SK-N-SH (cell line): ENCODE measurements around the gene SCARF1. TPM values are rescaled to one million over a fixed set of nuclear protein-coding genes. Genes with fewer than 3 reads are reported as not detected.

Experiments
- CTCF ChIA-PET: fragments of 300-600, 350-600 bp; formaldehyde crosslinking; extraction: SDS; loops from one replicate; lab custom pipeline; 2021; lab: Yijun Ruan, JAX
- POLR2A ChIA-PET: fragments of 350-600 bp; sonication (Branson Sonifier 250); formaldehyde crosslinking; extraction: SDS; loops from one replicate; lab custom pipeline; 2020; ENCODE audit warnings: antibody characterized with exemption, inconsistent platforms; lab: Yijun Ruan, JAX
- DNase-seq: peaks from one replicate; pipeline ENCODE4 v3.0.0; 2012
- H2AFZ ChIP-seq: fragments of 200-600 bp; sonication (generic); 2 replicates; pipeline ENCODE4 v1.8.1; 2016; ENCODE audit warnings: antibody characterized with exemption, mild to moderate bottlenecking, low read depth
- H3F3A ChIP-seq: fragments of 200-600 bp; sonication (generic); replicated peaks from 2 replicates; pipeline ENCODE3; 2016; ENCODE audit warnings: antibody characterized with exemption, mild to moderate bottlenecking; ENCODE audit not compliant: insufficient read depth
- H3K27ac ChIP-seq, 2 experiments: fragments of 200-500 bp in 1 of 2; fragments of 200-600 bp in 1 of 2; sonication (Bioruptor generic) in 1 of 2; sonication (generic), shearing (Covaris generic) in 1 of 2; 2 replicates each; pipeline versions ENCODE4 v1.5.1 to v1.6.1; 2014 to 2016; ENCODE audit warnings: low read depth in 2 of 2, inconsistent platforms in 1 of 2, low read length in 1 of 2, mild to moderate bottlenecking in 1 of 2, mixed read lengths in 1 of 2
- H3K27me3 ChIP-seq: fragments of 200-600 bp; sonication (generic), shearing (Covaris generic); 2 replicates; pipeline ENCODE4 v1.6.1; 2016; ENCODE audit warnings: mixed run types; ENCODE audit not compliant: insufficient read depth
- H3K36me3 ChIP-seq, 2 experiments: fragments of 200-500 bp in 1 of 2; fragments of 200-600 bp in 1 of 2; sonication (Bioruptor generic) in 1 of 2; sonication (generic) in 1 of 2; replicated peaks in 1 of 2; 2 replicates each; pipeline versions ENCODE3 to v1.5.1; 2014 to 2016; ENCODE audit warnings: low read length in 1 of 2, mild to moderate bottlenecking in 1 of 2; ENCODE audit not compliant: insufficient read depth in 2 of 2, control insufficient read depth in 1 of 2
- H3K4me1 ChIP-seq, 2 experiments: fragments of 200-500 bp in 1 of 2; fragments of 200-600 bp in 1 of 2; sonication (Bioruptor generic) in 1 of 2; sonication (generic), shearing (Covaris generic) in 1 of 2; 2 replicates each; pipeline versions ENCODE4 v1.5.1 to v1.6.1; 2014 to 2016; ENCODE audit warnings: low read depth in 1 of 2, low read length in 1 of 2, mixed run types in 1 of 2; ENCODE audit not compliant: insufficient read depth in 2 of 2, control insufficient read depth in 1 of 2
- H3K4me2 ChIP-seq: fragments of 200-600 bp; sonication (generic), shearing (Covaris generic); 2 replicates; pipeline ENCODE4 v1.6.1; 2017; ENCODE audit warnings: mixed run types
- H3K4me3 ChIP-seq, 2 experiments: fragments of 200-500 bp in 1 of 2; fragments of 200-600 bp in 1 of 2; sonication (Bioruptor generic) in 1 of 2; sonication (generic), shearing (Covaris generic) in 1 of 2; 2 replicates each; pipeline versions ENCODE4 v1.5.1 to v1.8.1; 2014 to 2016; ENCODE audit warnings: low read depth in 2 of 2, inconsistent platforms in 1 of 2, low read length in 1 of 2, mild to moderate bottlenecking in 1 of 2, mixed read lengths in 1 of 2, moderate library complexity in 1 of 2
- H3K79me2 ChIP-seq: fragments of 200-600 bp; sonication (generic); 2 replicates; pipeline ENCODE4 v1.8.1; 2017; ENCODE audit warnings: mild to moderate bottlenecking; ENCODE audit not compliant: insufficient read depth
- H3K9ac ChIP-seq: fragments of 200-600 bp; sonication (generic); 2 replicates; pipeline ENCODE4 v1.6.1; 2017; ENCODE audit warnings: mixed run types
- H3K9me2 ChIP-seq: fragments of 200-600 bp; sonication (generic); 2 replicates; pipeline ENCODE4 v1.6.1; 2017; ENCODE audit warnings: mixed run types
- H3K9me3 ChIP-seq: fragments of 200-600 bp; sonication (generic); 2 replicates; pipeline ENCODE4 v1.6.1; 2017; ENCODE audit warnings: mixed run types, mild to moderate bottlenecking, moderate library complexity
- H4K20me1 ChIP-seq: fragments of 200-600 bp; sonication (generic); 2 replicates; pipeline ENCODE4 v1.6.1; 2017; ENCODE audit warnings: mild to moderate bottlenecking, mixed run types; ENCODE audit not compliant: insufficient read depth
- CHD2 ChIP-seq: fragments of 150-350 bp; IDR thresholded peaks from 2 replicates; pipeline ENCODE4 v1.6.1; 2018; ENCODE audit warnings: low read length; ENCODE audit not compliant: partially characterized antibody
- EZH2phosphoT487 ChIP-seq: fragments of 200-600 bp; sonication (generic); IDR thresholded peaks from 2 replicates; pipeline ENCODE4 v1.6.1; 2017; ENCODE audit warnings: low read depth, mixed run types, mild to moderate bottlenecking, antibody characterized with exemption, moderate library complexity, borderline replicate concordance
- FOXJ3 ChIP-seq: sonication (generic); formaldehyde crosslinking; IDR thresholded peaks from 2 replicates; pipeline ENCODE4 v1.5.1; 2020; ENCODE audit warnings: mild to moderate bottlenecking, missing genetic modification reagents
- GABPA ChIP-seq: IDR thresholded peaks from 2 replicates; pipeline ENCODE4 v1.4.0; 2012; ENCODE audit warnings: low read depth, mild to moderate bottlenecking
- GATA2 ChIP-seq: sonication (generic); formaldehyde crosslinking; IDR thresholded peaks from 2 replicates; pipeline ENCODE4 v1.5.0; 2020; ENCODE audit warnings: mild to moderate bottlenecking, missing genetic modification reagents
- IRF3 ChIP-seq: fragments of 150-350 bp; IDR thresholded peaks from 2 replicates; pipeline ENCODE4 v1.6.1; 2016; ENCODE audit warnings: mild to moderate bottlenecking, low read depth, low read length
- JUND ChIP-seq: IDR thresholded peaks from 2 replicates; pipeline ENCODE4 v1.4.0; 2012
- NFIC ChIP-seq: IDR thresholded peaks from 2 replicates; pipeline ENCODE4 v1.4.0; 2012; ENCODE audit warnings: borderline replicate concordance
- NRF1 ChIP-seq: IDR thresholded peaks from 2 replicates; pipeline ENCODE4 v1.6.1; 2012; ENCODE audit warnings: low read depth, mild to moderate bottlenecking, low read length
- POLR2AphosphoS5 ChIP-seq: IDR thresholded peaks from 2 replicates; pipeline ENCODE4 v1.6.1; 2012; ENCODE audit warnings: low read depth, low read length
- RFX5 ChIP-seq: IDR thresholded peaks from 2 replicates; pipeline ENCODE4 v1.6.1; 2012; ENCODE audit warnings: mild to moderate bottlenecking, improper control_type of control experiment, low read length
- RXRA ChIP-seq: IDR thresholded peaks from 2 replicates; pipeline ENCODE4 v1.4.0; 2012; ENCODE audit warnings: low read depth, mild to moderate bottlenecking, borderline replicate concordance
- SIN3A ChIP-seq: IDR thresholded peaks from 2 replicates; pipeline ENCODE4 v1.6.1; 2012; ENCODE audit warnings: low read depth, mild to moderate bottlenecking, low read length, moderate library complexity, borderline replicate concordance
- USF2 ChIP-seq: fragments of 150-350 bp; IDR thresholded peaks from 2 replicates; pipeline ENCODE4 v1.6.1; 2017; ENCODE audit warnings: antibody characterized with exemption, low read length, low read depth, borderline replicate concordance
- YY1 ChIP-seq: IDR thresholded peaks from 2 replicates; pipeline ENCODE4 v1.4.0; 2012; ENCODE audit warnings: low read depth, mild to moderate bottlenecking
- ZBTB33 ChIP-seq: IDR thresholded peaks from 2 replicates; pipeline ENCODE4 v1.4.0; 2012; ENCODE audit warnings: low read depth, borderline replicate concordance
- WGBS: methylation state at CpG from one replicate; pipeline ENCODE4 v1.1.6; 2017; ENCODE audit warnings: low lambda C conversion rate; 5-methylcytosine and 5-hydroxymethylcytosine counted together
- polyA plus RNA-seq, 3 experiments: library from polyadenylated mRNA; depleted of rRNA; stranded (reverse); fragments of >200 nt; gene quantifications; 2 replicates each; pipeline ENCODE4 v1.2.3, GENCODE V29; 2012
- TF ChIP-seq, protein P1 (sequence below): IDR thresholded peaks from 2 replicates; pipeline ENCODE4 v1.4.0; 2012; ENCODE audit warnings: low read depth

The SCARF1 gene, protein sequence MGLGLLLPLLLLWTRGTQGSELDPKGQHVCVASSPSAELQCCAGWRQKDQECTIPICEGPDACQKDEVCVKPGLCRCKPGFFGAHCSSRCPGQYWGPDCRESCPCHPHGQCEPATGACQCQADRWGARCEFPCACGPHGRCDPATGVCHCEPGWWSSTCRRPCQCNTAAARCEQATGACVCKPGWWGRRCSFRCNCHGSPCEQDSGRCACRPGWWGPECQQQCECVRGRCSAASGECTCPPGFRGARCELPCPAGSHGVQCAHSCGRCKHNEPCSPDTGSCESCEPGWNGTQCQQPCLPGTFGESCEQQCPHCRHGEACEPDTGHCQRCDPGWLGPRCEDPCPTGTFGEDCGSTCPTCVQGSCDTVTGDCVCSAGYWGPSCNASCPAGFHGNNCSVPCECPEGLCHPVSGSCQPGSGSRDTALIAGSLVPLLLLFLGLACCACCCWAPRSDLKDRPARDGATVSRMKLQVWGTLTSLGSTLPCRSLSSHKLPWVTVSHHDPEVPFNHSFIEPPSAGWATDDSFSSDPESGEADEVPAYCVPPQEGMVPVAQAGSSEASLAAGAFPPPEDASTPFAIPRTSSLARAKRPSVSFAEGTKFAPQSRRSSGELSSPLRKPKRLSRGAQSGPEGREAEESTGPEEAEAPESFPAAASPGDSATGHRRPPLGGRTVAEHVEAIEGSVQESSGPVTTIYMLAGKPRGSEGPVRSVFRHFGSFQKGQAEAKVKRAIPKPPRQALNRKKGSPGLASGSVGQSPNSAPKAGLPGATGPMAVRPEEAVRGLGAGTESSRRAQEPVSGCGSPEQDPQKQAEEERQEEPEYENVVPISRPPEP
- polyA plus RNA-seq (2012; rRNA removed) = 0.39 TPM in 2 replicates
- 0.10 and 0.16 TPM in 2 replicates for polyA plus RNA-seq (2012; cell fraction: cytosol; rRNA removed)
- polyA plus RNA-seq (2012; cell fraction: nucleus; rRNA removed) = 2.0 and 3.6 TPM in 2 replicates

DNA sequence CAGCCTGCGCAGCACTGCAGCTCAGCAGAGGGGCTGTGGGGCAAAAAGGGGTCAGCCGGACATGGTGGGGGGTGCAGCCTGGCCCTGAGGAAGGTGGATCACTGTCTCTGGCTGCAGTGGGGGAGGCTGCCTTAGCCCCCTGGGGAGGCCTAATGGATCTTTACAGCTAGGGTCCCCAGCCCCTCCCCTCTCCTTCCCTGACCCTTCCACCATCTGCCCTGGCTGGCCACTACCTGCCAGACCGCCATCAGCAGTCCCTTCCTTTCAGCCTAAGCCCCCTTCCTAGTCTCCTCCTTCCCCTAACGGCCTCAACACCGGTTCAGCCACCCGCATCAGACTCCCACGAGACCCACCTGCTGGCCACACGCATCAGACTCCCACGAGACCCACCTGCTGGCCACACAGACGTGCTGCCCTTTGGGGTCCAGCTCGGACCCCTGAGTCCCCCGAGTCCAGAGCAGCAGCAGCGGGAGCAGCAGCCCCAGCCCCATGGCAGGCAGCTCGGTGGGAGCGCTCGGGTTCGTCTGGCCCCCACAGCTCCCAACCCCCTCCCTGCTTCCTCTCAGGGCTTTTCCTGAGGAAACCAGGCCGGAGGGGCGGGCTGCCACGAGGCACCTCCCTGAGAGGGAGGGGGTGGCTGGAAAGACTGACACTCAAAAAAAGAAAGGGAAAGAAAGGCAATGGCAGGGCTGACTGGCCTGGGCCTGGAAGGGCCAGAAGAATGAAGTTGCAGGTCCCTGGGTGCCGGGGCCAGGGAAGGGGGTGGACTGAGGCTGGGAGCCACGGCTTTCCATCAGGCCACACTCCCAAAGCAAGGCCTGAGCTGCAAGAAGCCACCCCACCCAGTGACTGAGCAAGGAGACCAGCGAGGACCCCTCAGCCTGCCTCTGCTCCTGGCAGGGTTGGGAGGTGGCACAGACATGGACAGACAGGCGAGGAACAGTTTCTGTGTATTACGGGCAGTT lies at the start of gene SCARF1:
Gene SCARF1, minus strand, starts transcription at position 526 of the 965 bp plus-strand sequence. Its CDS starts 35 bp downstream, at position 491.
- H3K4me3 ChIP-seq = no peak within 1 kb of the TSS
- peaks cover 12% of the 10 kb centered on the region for H3F3A ChIP-seq
- TF ChIP-seq ZBTB33 = no peak
- no peak for TF ChIP-seq POLR2AphosphoS5
- no peak for TF ChIP-seq NFIC
- no peak for TF ChIP-seq EZH2phosphoT487
- no peak for DNase-seq
- H4K20me1 ChIP-seq = no peaks in the 10 kb centered on the region
- H3K9me2 ChIP-seq = no peaks in the 10 kb centered on the region
- H3K9me3 ChIP-seq = no peaks in the 10 kb centered on the region
- no peak within 1 kb of the TSS for H3K9ac ChIP-seq
- H3K36me3 ChIP-seq = peaks cover 0 to 5% of the 10 kb centered on the region in 2 experiments
- peaks cover 13 to 27% of the 10 kb centered on the region in 2 experiments; a peak in 2 of 4 replicates for H3K4me1 ChIP-seq
- 95% methylated on average over 20 of the region's 25 CpGs for WGBS
- CTCF ChIA-PET = interaction anchor here (1.0 to 6.8 kb wide), 4 partner anchors 16 to 72 kb away, joined by 3 to 65 read pairs (median 6); no protein-coding TSS in a partner anchor
- no peaks in the 10 kb centered on the region for H3K27me3 ChIP-seq
- H3K27ac ChIP-seq = no peak within 1 kb of the TSS
- no peaks in the 10 kb centered on the region for H3K79me2 ChIP-seq
- no peak within 1 kb of the TSS; the same call in 1 of the 2 replicates for H3K4me2 ChIP-seq
- H2AFZ ChIP-seq = no peak within 1 kb of the TSS
- POLR2A ChIA-PET = interaction anchor here (1.0 kb wide), 1 partner anchor 71 kb away, joined by 3 read pairs; no protein-coding TSS in a partner anchor

GRCh38 chr17:1693339-1693738 lies 47.8 kb upstream of the SCARF1 start:
- no peak overlapping the region for H3K4me2 ChIP-seq
- H3K9ac ChIP-seq = no peak overlapping the region
- 78% methylated on average over 7 of the region's 7 CpGs for WGBS
- no peaks in the 10 kb centered on the region for H3K4me1 ChIP-seq
- no peaks in the 10 kb centered on the region for H3K36me3 ChIP-seq
- H3K9me3 ChIP-seq = no peaks in the 10 kb centered on the region
- no peaks in the 10 kb centered on the region for H4K20me1 ChIP-seq
- no peaks in the 10 kb centered on the region for H3K9me2 ChIP-seq
- H3K27me3 ChIP-seq = no peaks in the 10 kb centered on the region
- ChIA-PET POLR2A (no interaction called here), CTCF (no interaction called here)
- no peak overlapping the region for H3K27ac ChIP-seq
- H3K79me2 ChIP-seq = no peaks in the 10 kb centered on the region
- TF ChIP-seq IRF3 (no peak), FOXJ3 (no peak), NFIC (no peak), YY1 (no peak), POLR2AphosphoS5 (no peak), GATA2 (CRISPR knock-in tag) (no peak), CHD2 (no peak), GABPA (no peak), USF2 (no peak), RXRA (no peak), RFX5 (no peak), JUND (no peak), SIN3A (no peak), NRF1 (no peak), EZH2phosphoT487 (no peak)
- TF ChIP-seq, protein P1, sequence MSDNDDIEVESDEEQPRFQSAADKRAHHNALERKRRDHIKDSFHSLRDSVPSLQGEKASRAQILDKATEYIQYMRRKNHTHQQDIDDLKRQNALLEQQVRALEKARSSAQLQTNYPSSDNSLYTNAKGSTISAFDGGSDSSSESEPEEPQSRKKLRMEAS = no peak
- H3F3A ChIP-seq = no peaks in the 10 kb centered on the region
- no peak overlapping the region for H2AFZ ChIP-seq
- DNase-seq = no peak
- no peak overlapping the region for H3K4me3 ChIP-seq
